Calu3 (cell line): ENCODE results near the gene TMCC2. TPM values are rescaled to one million over a fixed set of nuclear protein-coding genes. Genes with fewer than 3 reads are reported as not detected.
"Not testable (repeated sequence)": the region's sequence is repeated elsewhere in the genome, so short reads cannot be mapped to it uniquely, and the experiment has no call there.

Experiments
- BruUV-seq: library from RNA; stranded (reverse); fragments of 400-500 nt; replicated peaks from 2 replicates; lab custom pipeline; 2021; lab: Mats Ljungman, UMichigan
- CTCF ChIA-PET: fragments of 300-600 bp; sonication (Branson Sonifier 250); formaldehyde crosslinking; loops from one replicate; lab custom pipeline; 2022; ENCODE audit warnings: antibody characterized with exemption; lab: Charles Lee
- DNase-seq: peaks from one replicate; pipeline ENCODE4 v3.0.0; 2022
- H3K27ac Mint-ChIP-seq: one replicate; pipeline ENCODE4 v1.8.0; 2022; ENCODE audit warnings: mixed read lengths; ENCODE audit not compliant: unreplicated experiment
- H3K27me3 Mint-ChIP-seq: one replicate; pipeline ENCODE4 v1.8.0; 2022; ENCODE audit warnings: mixed read lengths; ENCODE audit not compliant: unreplicated experiment
- H3K36me3 Mint-ChIP-seq: one replicate; pipeline ENCODE4 v1.8.0; 2022; ENCODE audit warnings: mild to moderate bottlenecking, moderate library complexity, mixed read lengths; ENCODE audit not compliant: insufficient read depth, unreplicated experiment
- H3K4me1 Mint-ChIP-seq: one replicate; pipeline ENCODE4 v1.8.0; 2022; ENCODE audit warnings: mild to moderate bottlenecking, low read depth, mixed read lengths; ENCODE audit not compliant: unreplicated experiment
- H3K4me3 Mint-ChIP-seq: one replicate; pipeline ENCODE4 v1.8.0; 2022; ENCODE audit warnings: mild to moderate bottlenecking, low read depth, moderate library complexity, mixed read lengths; ENCODE audit not compliant: unreplicated experiment
- H3K9me3 Mint-ChIP-seq: one replicate; pipeline ENCODE4 v1.8.0; 2022; ENCODE audit warnings: low read depth, mixed read lengths; ENCODE audit not compliant: unreplicated experiment
- CTCF ChIP-seq: fragments of 200-600 bp; IDR thresholded peaks from one replicate; pipeline ENCODE4 v1.8.0; 2022; ENCODE audit warnings: antibody characterized with exemption; ENCODE audit not compliant: unreplicated experiment
- intact Hi-C: fragments of 100-400 bp; cut with micrococcal nuclease; formaldehyde crosslinking; loops from one replicate; pipeline ENCODE4 v1.10.0; 2022; ENCODE audit not compliant: unreplicated experiment
- total RNA-seq: library from RNA; stranded (reverse); gene quantifications from 2 replicates; pipeline ENCODE4 v1.2.3, GENCODE V29; 2022

TMCC2 gene
- total RNA-seq, 1 experiment from 2014 or later, result 0.33 TPM

DNA sequence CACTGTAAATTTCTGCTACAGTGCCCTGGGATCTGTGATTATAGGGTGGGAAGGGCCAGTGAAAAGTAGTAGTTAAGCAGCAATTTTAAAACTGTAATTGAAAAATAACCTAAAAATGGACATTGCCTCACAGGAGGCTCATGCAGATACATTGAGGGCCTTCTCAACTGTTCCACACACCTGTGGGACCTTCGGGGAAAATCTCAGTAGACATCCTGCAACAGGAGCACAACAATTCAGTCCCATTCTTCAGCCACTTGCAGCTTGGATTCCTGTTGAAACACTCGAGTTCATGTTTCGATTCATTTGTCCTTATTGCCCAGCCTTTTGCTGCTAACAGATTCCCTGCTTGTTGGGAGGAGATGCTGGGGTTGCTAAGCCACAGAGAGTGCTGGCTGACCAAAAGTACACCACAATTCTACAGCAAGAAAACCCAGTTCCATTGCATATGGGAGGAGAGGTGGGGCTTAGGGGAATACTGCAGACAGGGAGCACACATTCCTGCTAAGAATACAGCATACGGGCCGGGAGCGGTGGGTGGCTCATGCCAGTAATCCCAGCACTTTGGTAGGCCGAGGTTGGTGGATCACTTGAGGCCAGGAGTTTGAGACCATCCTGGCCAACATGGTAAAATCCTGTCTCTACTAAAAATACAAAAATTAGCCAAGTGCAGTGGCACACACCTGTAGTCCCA lies 4.5 kb downstream of the TMCC2 start:
- peaks cover 11% of the 10 kb centered on the region for H3K36me3 Mint-ChIP-seq
- DNase-seq, result no peak
- TF ChIP-seq CTCF, result no peak
- H3K9me3 Mint-ChIP-seq, result no peaks in the 10 kb centered on the region
- H3K4me1 Mint-ChIP-seq, result peaks cover 16% of the 10 kb centered on the region
- H3K27ac Mint-ChIP-seq, result no peak overlapping the region
- no peak overlapping the region for H3K4me3 Mint-ChIP-seq
- CTCF ChIA-PET, result no interaction called here
- BruUV-seq, result no TSS peak
- no peaks in the 10 kb centered on the region for H3K27me3 Mint-ChIP-seq
- intact Hi-C loops, result no loop called here

DNA sequence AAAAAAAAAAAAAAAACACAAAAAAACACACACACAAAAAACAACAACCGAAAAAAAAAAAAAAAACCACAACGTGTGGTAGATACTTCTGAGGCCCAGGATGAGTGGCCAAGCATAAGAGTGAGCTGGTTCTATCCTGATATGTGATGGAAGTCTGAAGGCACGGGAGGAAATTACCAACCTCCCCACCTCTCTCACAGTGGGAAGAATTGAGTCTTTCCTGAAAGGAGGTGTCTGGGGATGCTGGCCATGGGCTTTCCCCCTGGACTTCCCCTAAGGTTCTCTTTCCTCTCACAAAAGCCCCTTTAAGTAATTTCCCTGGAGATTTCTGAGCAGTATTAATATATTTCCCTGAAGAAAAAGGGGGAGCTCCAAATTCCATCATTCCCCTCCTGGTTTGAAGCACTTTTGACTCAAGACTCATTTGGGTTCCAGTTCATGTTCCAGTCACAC lies 5.2 kb downstream of the TMCC2 start:
- H3K36me3 Mint-ChIP-seq, result peaks cover 11% of the 10 kb centered on the region
- no peak for DNase-seq
- no peaks in the 10 kb centered on the region for H3K27me3 Mint-ChIP-seq
- H3K9me3 Mint-ChIP-seq, result no peaks in the 10 kb centered on the region
- intact Hi-C loops, result no loop called here
- CTCF ChIA-PET, result interaction anchor here (0.7 kb wide), 1 partner anchor 175 kb away, joined by 7 read pairs; no protein-coding TSS in a partner anchor
- no peak for TF ChIP-seq CTCF
- no peak overlapping the region for H3K27ac Mint-ChIP-seq
- peaks cover 14% of the 10 kb centered on the region for H3K4me1 Mint-ChIP-seq
- H3K4me3 Mint-ChIP-seq, result no peak overlapping the region
- BruUV-seq, result no TSS peak

- H3K27ac Mint-ChIP-seq, BruUV-seq, H3K27me3 Mint-ChIP-seq, H3K4me1 Mint-ChIP-seq, intact Hi-C loops, H3K4me3 Mint-ChIP-seq, CTCF ChIA-PET, H3K9me3 Mint-ChIP-seq, DNase-seq, H3K36me3 Mint-ChIP-seq: not testable (repeated sequence)
These were observed 6.2 kb downstream of the TMCC2 start for GRCh38 chr1:205233986-205234385.

GRCh38 chr1:205235951-205236350 lies 8.2 kb downstream of the TMCC2 start:
- Mint-ChIP-seq H3K9me3 (no peaks in the 10 kb centered on the region), H3K4me1 (no peaks in the 10 kb centered on the region), H3K4me3 (no peak overlapping the region), H3K27ac (no peak overlapping the region), H3K36me3 (no peaks in the 10 kb centered on the region), H3K27me3 (no peaks in the 10 kb centered on the region)
- no TSS peak for BruUV-seq
- CTCF ChIA-PET, result interaction anchor here (0.7 to 0.9 kb wide), 3 partner anchors 15 to 414 kb away, joined by 3 to 8 read pairs (median 6); no protein-coding TSS in a partner anchor
- TF ChIP-seq CTCF, result no peak
- intact Hi-C loops, result no loop called here
- no peak for DNase-seq

- H3K9me3 Mint-ChIP-seq, result no peaks in the 10 kb centered on the region
- intact Hi-C loops, result no loop called here
- H3K4me3 Mint-ChIP-seq, result no peak overlapping the region
- H3K27ac Mint-ChIP-seq, result no peak overlapping the region
- no peaks in the 10 kb centered on the region for H3K36me3 Mint-ChIP-seq
- CTCF ChIA-PET, result interaction anchor here (1.9 kb wide), 1 partner anchor 10 kb away, joined by 5 read pairs; no protein-coding TSS in a partner anchor
- DNase-seq, result no peak
- H3K4me1 Mint-ChIP-seq, result no peaks in the 10 kb centered on the region
- no TSS peak for BruUV-seq
- H3K27me3 Mint-ChIP-seq, result no peaks in the 10 kb centered on the region
- TF ChIP-seq CTCF, result no peak
These were observed 8.8 kb downstream of the TMCC2 start for GRCh38 chr1:205236526-205236925.
